GM19023 (cell line): Measurements from ENCODE around the gene CDKN1A.
A peak's percentile ranks its signal among the peaks of the same experiment; 100 is the strongest.

Experiments
- ATAC-seq: cut with Tn5 transposase; IDR thresholded peaks from one replicate; pipeline ENCODE4 v1.9.1; 2021; ENCODE audit warnings: mild to moderate bottlenecking, moderate library complexity; ENCODE audit not compliant: unreplicated experiment

Gene CDKN1A

GRCh38 chr6:36677059-36677749, 1.3 kb upstream of the CDKN1A start:
- ATAC-seq: no peak

- no peak for ATAC-seq
Measured at GRCh38 chr6:36677753-36678487, 594 bp upstream of the CDKN1A start.

- no peak for ATAC-seq
Measured at GRCh38 chr6:36679043-36679833, 724 bp downstream of the CDKN1A start.

GRCh38 chr6:36682328-36683144, 4.0 kb downstream of the CDKN1A start:
- ATAC-seq: peak; percentile 22

- ATAC-seq: no peak
Measured at GRCh38 chr6:36683145-36683655, 4.7 kb downstream of the CDKN1A start.

GRCh38 chr6:36683656-36684446, 5.3 kb downstream of the CDKN1A start:
- no peak for ATAC-seq

GRCh38 chr6:36684447-36684812, 5.9 kb downstream of the CDKN1A start:
- no peak for ATAC-seq

- no peak for ATAC-seq
Measured at GRCh38 chr6:36685166-36685924, 6.8 kb downstream of the CDKN1A start.

GRCh38 chr6:36685926-36686667, 7.6 kb downstream of the CDKN1A start:
- ATAC-seq: no peak

- ATAC-seq: no peak
Measured at GRCh38 chr6:36686668-36687513, 8.4 kb downstream of the CDKN1A start.

GRCh38 chr6:36688063-36688738, 9.7 kb downstream of the CDKN1A start:
- ATAC-seq: no peak

- ATAC-seq: no peak
Measured at GRCh38 chr6:36688739-36689075, 10.2 kb downstream of the CDKN1A start.

- ATAC-seq: no peak
Measured at GRCh38 chr6:36691011-36691410, 12.5 kb downstream of the CDKN1A start.

GRCh38 chr6:36691612-36692011, 13.1 kb downstream of the CDKN1A start:
- ATAC-seq: no peak

GRCh38 chr6:36692220-36692619, 13.7 kb downstream of the CDKN1A start:
- ATAC-seq: no peak

- no peak for ATAC-seq
Measured at GRCh38 chr6:36692861-36693702, 14.6 kb downstream of the CDKN1A start.
